Thoracic aorta (tissue), 2 donors: ENCODE measurements around the gene NET1. TPM values are rescaled to one million over a fixed set of nuclear protein-coding genes. Genes with fewer than 3 reads are reported as not detected.
"Not testable (repeated sequence)": the region's sequence is repeated elsewhere in the genome, so short reads cannot be mapped to it uniquely, and the experiment has no call there.

ENCODE experiments used
- ATAC-seq: fragments of 150-250 bp; one replicate; pipeline ENCODE4 v1.8.0; 2017; ENCODE audit warnings: low read depth; ENCODE audit not compliant: insufficient number of reproducible peaks, low FRiP score
- DNase-seq: peaks from one replicate; pipeline ENCODE4 v3.0.0-alpha.2; 2020; ENCODE audit warnings: low spot score
- H3K27ac ChIP-seq, 2 donors: fragments of 200-600 bp; sonication (generic); 1 replicate in 1 of 2; 2 replicates in 1 of 2; pipeline ENCODE4 v1.5.1; 2016; ENCODE audit warnings: mild to moderate bottlenecking in 2 of 2, moderate library complexity in 2 of 2
- H3K27me3 ChIP-seq: fragments of 200-600 bp; sonication (generic); replicated peaks from 2 replicates; pipeline ENCODE4 v1.6.0; 2016; ENCODE audit warnings: mild to moderate bottlenecking; ENCODE audit not compliant: insufficient read depth
- H3K36me3 ChIP-seq: fragments of 200-600 bp; sonication (generic); one replicate; pipeline ENCODE4 v1.5.1; 2016
- H3K4me1 ChIP-seq, 2 donors: fragments of 200-600 bp; sonication (generic); 1 replicate in 1 of 2; 2 replicates in 1 of 2; pipeline versions ENCODE4 v1.5.1 to v1.6.0; 2016; ENCODE audit warnings: low read depth in 2 of 2, mild to moderate bottlenecking in 1 of 2; ENCODE audit not compliant: control insufficient read depth in 1 of 2
- H3K4me3 ChIP-seq: fragments of 200-600 bp; sonication (generic); 2 replicates; pipeline ENCODE4 v1.5.1; 2016; ENCODE audit warnings: mild to moderate bottlenecking
- H3K9me3 ChIP-seq: fragments of 200-600 bp; sonication (generic); 2 replicates; pipeline ENCODE4 v1.5.1; 2016
- CTCF ChIP-seq: fragments of 200-600 bp; sonication (generic); IDR thresholded peaks from one replicate; pipeline ENCODE4 v1.5.1; 2019; ENCODE audit warnings: antibody characterized with exemption
- total RNA-seq, 2 donors: library from RNA; depleted of rRNA; stranded (reverse); fragments of >200 nt; gene quantifications; one replicate each; pipeline versions ENCODE4 v1.1.0 to v1.2.3, GENCODE V29; 2016

NET1 gene
- total RNA-seq, 2 donors from 2014 or later: 117 to 232 TPM

GRCh38 chr10:5402798-5403197 is 9.6 kb upstream of the NET1 start:
- H3K27ac ChIP-seq: no peak overlapping the region
- H3K4me1 ChIP-seq: no peaks in the 10 kb centered on the region
- H3K4me3 ChIP-seq: no peak overlapping the region
- TF ChIP-seq CTCF: no peak
- ATAC-seq: no peak
- H3K27me3 ChIP-seq: no peaks in the 10 kb centered on the region
- H3K36me3 ChIP-seq: no peaks in the 10 kb centered on the region
- no peaks in the 10 kb centered on the region for H3K9me3 ChIP-seq
- DNase-seq: no peak

GRCh38 chr10:5404208-5405041 is 7.9 kb upstream of the NET1 start, which contains the start of gene TUBAL3:
TUBAL3 (minus strand) TSS chr10:5404828; CDS start chr10:5404792, 36 bp downstream.
- Histone ChIP-seq H3K4me1 (no peaks in the 10 kb centered on the region), H3K36me3 (no peaks in the 10 kb centered on the region), H3K27ac (no peak within 1 kb of the TSS), H3K9me3 (no peaks in the 10 kb centered on the region), H3K4me3 (no peak within 1 kb of the TSS), H3K27me3 (no peaks in the 10 kb centered on the region)
- DNase-seq: no peak
- no peak for TF ChIP-seq CTCF
- no peak for ATAC-seq

- Histone ChIP-seq H3K9me3 (no peaks in the 10 kb centered on the region), H3K4me1 (no peaks in the 10 kb centered on the region), H3K4me3 (no peak overlapping the region), H3K36me3 (no peaks in the 10 kb centered on the region), H3K27ac (no peak overlapping the region), H3K27me3 (no peaks in the 10 kb centered on the region)
- TF ChIP-seq CTCF: no peak
- ATAC-seq (no peak), DNase-seq (no peak)
Measured at GRCh38 chr10:5406918-5407317, 5.4 kb upstream of the NET1 start.

- DNase-seq, H3K9me3 ChIP-seq, H3K4me3 ChIP-seq, H3K27ac ChIP-seq, H3K36me3 ChIP-seq, ATAC-seq, H3K27me3 ChIP-seq: not testable (repeated sequence)
- peaks cover 8 to 16% of the 10 kb centered on the region in 2 donors for H3K4me1 ChIP-seq
Measured at GRCh38 chr10:5410787-5411186, 1.6 kb upstream of the NET1 start.

- H3K27me3 ChIP-seq: no peaks in the 10 kb centered on the region
- no peaks in the 10 kb centered on the region for H3K36me3 ChIP-seq
- peaks cover 18 to 27% of the 10 kb centered on the region in 2 donors for H3K4me1 ChIP-seq
- ATAC-seq (peak; percentile 70), DNase-seq (no peak)
- peak overlapping the region; percentile 87 to 88 for H3K27ac ChIP-seq
- peak overlapping the region; percentile 76 for H3K4me3 ChIP-seq
- no peak for TF ChIP-seq CTCF
- H3K9me3 ChIP-seq: no peaks in the 10 kb centered on the region
Measured at GRCh38 chr10:5411941-5412276, 448 bp upstream of the NET1 start.
